CD1c-positive myeloid dendritic cell (primary cell): Measurements from ENCODE around the gene PAFAH2.

Experiments used
- DNase-seq: peaks from one replicate; pipeline ENCODE4 v3.0.0-alpha.2; 2016; ENCODE audit errors: extremely low spot score

The PAFAH2 gene

DNA sequence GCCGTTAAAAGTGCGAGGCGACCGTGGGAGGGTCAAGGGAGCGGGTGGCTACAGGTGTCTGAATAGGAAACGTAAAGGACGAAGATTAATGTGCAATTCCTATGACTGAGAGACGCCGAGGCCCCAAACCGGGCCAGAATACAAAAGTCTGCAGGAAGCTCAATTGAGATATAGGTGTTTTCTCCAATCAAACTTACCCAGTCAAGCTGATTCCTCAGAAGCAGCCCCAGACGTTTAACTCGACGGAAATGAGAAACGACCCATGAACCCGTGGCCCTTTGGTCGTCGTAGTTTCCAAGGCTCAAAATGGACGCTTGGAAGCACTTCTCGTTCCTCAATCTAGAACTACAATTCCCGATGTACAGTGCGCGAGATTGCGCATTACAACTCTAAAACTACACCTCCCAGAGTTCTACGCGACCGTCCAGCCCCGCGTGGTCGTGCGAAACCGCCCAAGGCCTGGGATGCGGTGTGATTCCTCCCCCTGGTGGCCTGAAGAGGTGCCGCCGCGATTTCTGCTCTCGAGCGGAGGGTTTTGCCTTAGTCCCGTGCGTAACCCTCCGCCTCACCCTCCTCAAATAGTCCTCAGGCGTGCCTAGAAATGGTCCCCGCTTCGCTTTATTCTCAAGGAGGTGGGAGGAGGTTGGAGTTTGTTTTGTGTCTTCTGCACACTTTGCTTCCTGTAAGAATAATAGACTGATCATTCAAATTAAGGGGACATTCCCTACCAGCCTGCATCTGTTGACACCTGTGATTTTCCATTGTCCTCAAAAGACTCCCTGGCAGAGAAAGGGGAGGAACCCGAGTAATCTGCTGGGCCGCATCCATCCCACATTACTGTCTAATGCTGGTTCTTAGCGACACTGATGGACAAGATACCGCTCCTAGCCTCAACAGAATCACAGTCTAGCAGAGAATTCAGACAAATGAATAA is at the start of gene PAFAH2:
PAFAH2 (minus strand) TSS at position 236 of the 934 bp plus-strand sequence. CDS start 7,247 bp downstream, outside the sequence.
- DNase-seq: peak; percentile 100

GRCh38 chr1:26047278-26047874 is 49.5 kb upstream of the PAFAH2 start:
- no peak for DNase-seq

- DNase-seq: no peak
Measured at GRCh38 chr1:26046246-26047095, 48.6 kb upstream of the PAFAH2 start.

DNA sequence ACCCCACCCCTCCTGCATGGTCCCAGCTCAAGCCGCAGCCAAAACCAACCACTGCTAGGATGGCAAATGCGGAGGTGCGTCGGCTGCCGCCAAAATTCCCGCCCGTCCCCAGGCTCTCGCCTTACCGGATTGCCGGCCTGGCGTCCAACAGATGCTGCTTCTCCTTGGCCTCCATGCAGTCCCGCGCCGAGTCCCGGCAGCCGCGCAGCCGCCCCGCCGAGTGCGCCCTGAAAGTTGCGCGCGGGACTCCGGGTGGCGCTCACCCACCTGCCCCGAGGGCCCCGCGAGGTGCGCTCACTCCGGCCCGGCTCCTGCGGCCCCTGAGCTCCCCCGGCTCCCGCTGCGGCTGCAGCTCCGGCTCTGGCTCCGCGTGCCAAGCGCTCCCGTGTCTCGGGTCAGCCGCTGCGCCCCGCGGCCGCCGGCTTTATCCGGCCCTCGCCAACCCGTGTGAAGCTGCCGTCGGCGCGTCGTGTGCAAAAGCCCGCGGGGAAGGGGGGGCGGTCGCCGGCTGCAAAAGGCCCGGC is 47.9 kb upstream of the PAFAH2 start, which contains the start of gene SLC30A2:
SLC30A2 (minus strand) TSS at position 397 of the 524 bp plus-strand sequence; CDS start at position 175, 222 bp downstream.
- no peak for DNase-seq

- DNase-seq: no peak
Measured at GRCh38 chr1:26044971-26045721, 47.3 kb upstream of the PAFAH2 start.

GRCh38 chr1:26044414-26044813 is 46.6 kb upstream of the PAFAH2 start:
- no peak for DNase-seq

DNA sequence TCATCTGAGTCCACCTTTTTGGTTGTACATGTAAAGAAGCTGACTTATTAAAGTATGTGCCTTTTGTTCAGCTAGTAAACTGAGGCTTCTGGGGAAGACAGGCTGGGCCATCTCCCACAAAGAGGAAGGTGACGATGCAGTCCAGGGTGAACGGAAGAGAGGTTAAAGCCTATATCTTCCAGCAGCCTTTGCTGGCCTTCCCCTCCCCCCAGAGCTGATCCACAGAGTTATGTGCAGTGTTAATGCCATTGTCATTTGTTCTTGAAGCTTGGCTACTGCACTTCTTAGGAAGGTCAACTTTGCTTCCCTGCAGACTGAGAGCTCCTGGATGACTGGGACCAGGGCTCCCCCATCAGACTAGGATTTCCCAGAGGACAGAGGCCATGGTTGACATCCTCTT is 45.9 kb upstream of the PAFAH2 start:
- no peak for DNase-seq

DNA sequence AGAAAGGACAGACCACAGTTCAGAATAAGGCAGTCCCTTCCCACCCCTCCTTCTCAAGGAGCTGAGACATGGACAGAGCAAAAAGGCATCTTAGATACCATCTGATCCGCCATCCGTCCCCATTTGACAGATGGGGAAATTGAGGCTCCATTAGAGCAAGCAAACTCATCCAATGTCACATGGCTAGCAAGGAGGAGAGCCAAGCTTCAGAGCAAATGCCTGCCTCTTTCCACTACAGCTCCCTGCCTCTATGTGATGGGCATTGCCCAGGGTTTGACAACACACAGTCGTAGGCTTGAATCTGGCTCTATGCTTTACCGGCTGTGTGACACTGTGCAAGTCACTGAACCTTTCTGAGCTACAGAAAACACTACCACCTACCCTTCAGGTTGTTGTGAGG is 44.1 kb upstream of the PAFAH2 start:
- DNase-seq: no peak

DNA sequence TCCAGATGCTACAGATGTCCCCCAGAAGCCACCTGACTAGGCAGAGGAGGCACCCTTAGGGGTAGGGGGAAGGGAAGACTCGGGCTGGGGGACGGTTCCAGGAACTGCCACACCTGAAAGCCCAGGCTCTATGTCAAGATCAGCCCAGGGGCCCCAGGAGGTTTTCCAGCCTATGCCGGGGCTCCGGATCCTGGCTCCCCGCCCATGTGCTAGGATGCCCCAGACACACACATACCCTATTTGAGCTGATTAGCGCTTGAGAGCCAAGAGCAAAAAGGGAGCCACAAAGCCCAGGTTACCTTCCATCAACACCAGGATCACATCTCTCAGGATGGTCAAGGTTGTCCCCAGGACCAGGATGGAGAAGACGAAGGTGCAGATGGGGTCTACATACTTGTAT is 43.5 kb upstream of the PAFAH2 start:
- no peak for DNase-seq

- no peak for DNase-seq
Measured at GRCh38 chr1:26038904-26039303, 41.0 kb upstream of the PAFAH2 start.

- no peak for DNase-seq
Measured at GRCh38 chr1:26038477-26038876, 40.6 kb upstream of the PAFAH2 start.

DNA sequence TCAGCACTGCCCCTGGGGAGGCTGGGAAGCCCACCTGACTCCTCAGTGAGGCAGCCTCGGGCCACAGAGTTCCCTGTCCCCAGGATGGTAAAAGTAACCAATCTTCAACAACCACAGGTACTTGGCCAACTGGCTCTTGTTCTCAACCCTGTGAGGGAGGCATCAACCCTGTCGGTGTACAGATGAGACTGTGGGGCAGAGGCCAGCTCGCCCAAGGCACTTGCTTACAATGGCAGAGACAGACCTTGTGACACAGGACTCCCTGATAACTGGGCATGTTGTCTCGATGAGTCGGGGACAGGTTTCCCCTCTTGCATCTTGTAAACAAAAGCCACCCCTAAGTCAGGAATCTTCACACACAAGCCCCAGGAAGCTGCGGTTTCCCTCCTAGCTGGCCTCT is 40.0 kb upstream of the PAFAH2 start:
- DNase-seq: no peak

DNA sequence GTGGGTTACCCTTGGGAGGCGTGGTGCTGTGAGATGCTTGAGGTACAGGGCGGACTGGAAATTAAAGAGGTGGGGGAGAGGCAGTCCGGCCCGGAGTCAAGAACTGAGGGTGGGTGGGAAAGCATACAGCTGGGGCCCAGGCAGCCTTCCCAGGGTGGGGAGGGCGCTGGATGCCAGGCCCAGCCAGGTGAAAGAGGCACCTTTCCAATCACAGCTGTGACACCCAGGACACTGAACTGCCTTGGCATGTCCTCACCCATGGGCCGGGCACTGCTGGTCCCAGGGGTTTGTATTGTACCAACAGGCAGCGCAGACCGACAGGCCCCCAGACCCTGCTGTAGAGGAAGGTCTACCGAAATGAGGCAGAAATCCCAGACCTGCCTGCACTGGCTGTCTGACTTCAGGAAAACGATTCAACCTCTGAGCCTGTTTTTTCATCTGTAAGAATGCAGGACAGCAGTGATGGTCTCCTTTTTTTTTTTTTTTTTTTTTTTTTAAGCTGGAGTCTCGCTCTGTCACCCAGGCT is 39.0 kb upstream of the PAFAH2 start:
- no peak for DNase-seq

DNA sequence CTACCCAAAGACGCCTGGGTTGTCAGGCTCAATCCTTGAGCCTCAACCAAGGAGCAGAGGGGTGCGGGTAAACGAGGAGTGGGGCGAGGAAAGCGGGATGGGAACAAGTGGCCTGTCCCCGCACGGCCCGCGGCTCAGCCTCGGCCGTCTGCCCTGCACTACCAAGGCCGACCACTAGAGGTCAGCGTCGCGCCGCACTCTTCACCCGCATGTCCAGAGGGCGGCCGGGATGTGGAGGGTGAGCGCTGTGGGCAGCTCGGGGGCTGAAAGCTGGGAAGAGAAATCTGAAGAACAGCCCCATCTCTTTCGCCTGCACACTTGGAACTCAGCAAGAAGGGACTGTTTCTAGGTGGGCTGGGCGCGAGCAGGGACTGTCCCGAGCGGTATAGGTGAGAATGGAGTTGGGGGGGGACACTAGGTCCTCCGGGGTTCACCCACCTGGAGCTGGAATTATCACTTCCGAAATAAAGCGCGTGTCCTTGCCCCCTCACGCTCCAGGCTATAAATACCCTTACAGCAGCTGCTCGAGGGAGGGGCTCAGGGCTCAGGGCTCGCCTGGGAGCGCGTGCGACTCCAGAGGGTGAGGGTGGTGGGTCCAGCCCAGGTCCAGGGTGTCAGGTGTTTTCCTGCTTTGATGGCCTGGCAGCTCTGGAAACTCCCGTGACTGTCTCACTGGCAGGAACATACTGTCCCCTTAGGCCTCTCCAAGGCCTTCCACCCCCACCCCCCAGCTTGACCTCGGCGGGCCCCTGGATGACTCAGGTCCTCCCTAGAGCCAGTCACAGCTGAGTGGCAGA is 38.3 kb upstream of the PAFAH2 start:
- peak; percentile 85 for DNase-seq

DNA sequence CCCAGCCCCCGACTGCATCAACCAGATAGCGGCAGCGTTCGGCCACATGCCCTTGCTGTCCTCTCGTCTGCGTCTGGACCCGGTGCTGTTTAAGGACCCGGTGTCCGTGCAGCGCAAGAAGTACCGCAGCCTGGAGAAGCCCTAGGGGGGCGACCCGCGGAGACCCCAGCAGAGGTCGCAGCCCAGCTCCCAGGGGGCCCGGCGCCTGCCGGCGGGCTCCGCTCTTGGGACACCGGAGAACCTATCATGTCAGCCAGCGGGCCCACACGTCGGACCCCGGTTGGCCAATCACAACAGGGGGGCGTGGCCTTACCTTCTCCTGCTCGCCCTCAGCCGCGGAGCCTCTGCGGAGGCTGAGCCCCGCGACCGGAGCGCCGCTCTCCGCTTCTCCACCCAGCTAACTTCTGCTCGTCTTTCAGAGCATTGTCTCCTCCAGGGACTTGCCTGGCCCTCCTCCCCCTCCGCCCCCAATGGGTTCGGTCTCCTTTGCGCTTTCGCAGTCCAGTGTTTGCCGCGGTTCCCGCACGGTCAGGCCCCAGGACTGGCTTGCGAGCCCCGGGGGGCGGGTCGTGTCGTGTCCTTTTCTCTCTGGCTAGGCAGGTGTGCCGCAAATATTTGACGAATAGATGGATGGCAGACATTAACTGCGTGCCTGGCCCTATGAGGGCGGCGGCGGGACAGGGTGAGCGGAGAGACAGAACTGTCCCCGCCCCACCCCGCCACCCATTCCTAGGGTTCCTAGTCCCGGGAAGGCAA is 37.5 kb upstream of the PAFAH2 start:
- peak; percentile 95 for DNase-seq

DNA sequence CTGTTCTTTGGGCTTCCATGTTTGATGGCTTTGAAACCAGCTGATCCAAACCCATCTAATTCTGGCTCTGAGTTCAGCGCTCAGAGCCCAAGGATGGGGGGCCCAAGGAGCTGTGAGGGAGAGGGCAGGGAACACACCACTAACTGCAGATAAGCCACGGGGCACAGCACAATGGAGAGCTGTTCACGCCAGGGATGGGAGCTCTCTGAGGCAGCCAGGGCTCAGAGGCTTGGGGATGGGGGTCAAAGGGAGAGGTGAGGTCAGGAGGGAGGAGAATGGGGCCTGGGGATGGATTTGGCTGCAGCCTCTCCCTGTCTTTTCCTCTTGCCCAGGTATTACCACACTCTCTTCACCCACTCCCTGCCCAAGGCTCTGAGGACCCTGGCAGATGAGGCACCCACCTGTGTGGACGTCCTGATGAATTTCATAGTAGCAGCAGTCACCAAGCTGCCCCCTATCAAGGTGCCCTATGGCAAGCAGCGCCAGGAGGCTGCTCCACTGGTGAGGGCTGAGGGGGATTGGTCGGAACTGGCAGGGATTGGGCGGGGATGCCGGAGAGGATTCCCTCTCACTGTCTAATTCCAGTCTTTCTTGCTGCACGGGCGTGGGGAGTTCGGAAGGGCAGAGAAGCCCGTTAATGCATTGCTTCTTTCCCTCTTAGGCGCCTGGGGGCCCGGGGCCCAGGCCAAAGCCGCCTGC is 36.8 kb upstream of the PAFAH2 start:
- no peak for DNase-seq

GRCh38 chr1:26032656-26033357 is 34.9 kb upstream of the PAFAH2 start:
- DNase-seq: no peak

DNA sequence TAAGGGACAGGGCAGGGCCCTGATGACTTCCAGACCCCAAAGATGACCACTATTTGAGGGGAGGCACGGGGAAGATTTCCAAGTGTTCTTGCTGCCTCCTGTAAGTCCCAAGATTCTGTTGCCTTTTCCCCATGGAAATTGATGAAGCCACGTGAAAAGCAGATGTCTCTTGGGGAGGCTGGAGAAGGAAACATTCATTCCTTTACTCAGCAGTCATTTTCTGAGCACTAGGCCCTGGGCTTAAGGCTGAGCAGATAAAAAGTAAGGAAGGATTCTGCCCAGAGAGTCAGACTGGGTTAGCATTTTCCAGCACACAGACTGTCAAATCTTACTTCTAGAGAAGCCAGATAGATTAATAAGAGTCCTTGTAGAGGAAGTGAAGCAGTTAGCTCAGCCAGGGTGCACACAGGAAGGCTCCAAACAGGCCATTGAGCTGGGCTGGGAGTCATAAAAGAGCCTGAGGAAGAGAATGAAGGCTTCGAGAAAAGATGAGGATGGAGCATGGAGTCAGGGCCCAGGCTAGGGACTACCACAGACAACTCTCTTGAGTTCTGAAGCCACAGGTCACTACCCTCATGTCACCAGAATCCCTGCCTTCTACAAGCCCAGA is 33.9 kb upstream of the PAFAH2 start:
- no peak for DNase-seq
